GM19397 (cell line): Measurements from ENCODE around the gene EPHX1.
"Not testable (repeated sequence)": the region's sequence is repeated elsewhere in the genome, so short reads cannot be mapped to it uniquely, and the experiment has no call there.

Experiments
- ATAC-seq: cut with Tn5 transposase; IDR thresholded peaks from one replicate; pipeline ENCODE4 v1.9.1; 2021; ENCODE audit warnings: mild to moderate bottlenecking, moderate library complexity; ENCODE audit not compliant: unreplicated experiment

The EPHX1 gene

GRCh38 chr1:225809842-225810578 lies at the start of gene EPHX1:
EPHX1 (plus strand) TSS chr1:225810124; CDS start chr1:225828730, 18,606 bp downstream.
- peak; percentile 92 for ATAC-seq

- no peak for ATAC-seq
Measured at GRCh38 chr1:225760531-225760930, 49.4 kb upstream of the EPHX1 start.

- ATAC-seq: not testable (repeated sequence)
Measured at GRCh38 chr1:225761395-225761794, 48.5 kb upstream of the EPHX1 start.

GRCh38 chr1:225762002-225762441 lies 47.9 kb upstream of the EPHX1 start:
- ATAC-seq: no peak

GRCh38 chr1:225762444-225762843 lies 47.5 kb upstream of the EPHX1 start:
- no peak for ATAC-seq

GRCh38 chr1:225763716-225764548 lies 46.0 kb upstream of the EPHX1 start:
- ATAC-seq: no peak

- ATAC-seq: no peak
Measured at GRCh38 chr1:225765982-225766674, 43.8 kb upstream of the EPHX1 start.

GRCh38 chr1:225766967-225767633 lies 42.8 kb upstream of the EPHX1 start:
- no peak for ATAC-seq

- no peak for ATAC-seq
Measured at GRCh38 chr1:225767634-225768540, 42.0 kb upstream of the EPHX1 start.

GRCh38 chr1:225768662-225769426 lies 41.1 kb upstream of the EPHX1 start:
- ATAC-seq: no peak

GRCh38 chr1:225769687-225770086 lies 40.2 kb upstream of the EPHX1 start:
- ATAC-seq: no peak

GRCh38 chr1:225770561-225771248 lies 39.2 kb upstream of the EPHX1 start:
- ATAC-seq: no peak

- no peak for ATAC-seq
Measured at GRCh38 chr1:225771661-225772322, 38.1 kb upstream of the EPHX1 start.

GRCh38 chr1:225772323-225772768 lies 37.6 kb upstream of the EPHX1 start:
- no peak for ATAC-seq

GRCh38 chr1:225772848-225773247 lies 37.1 kb upstream of the EPHX1 start:
- no peak for ATAC-seq

GRCh38 chr1:225774281-225775147 lies 35.4 kb upstream of the EPHX1 start:
- ATAC-seq: no peak

- no peak for ATAC-seq
Measured at GRCh38 chr1:225776294-225776693, 33.6 kb upstream of the EPHX1 start.
